Measurements from ENCODE around the gene CAMK4.

Gene CAMK4

GRCh38 chr5:111215971-111216370 lies 8.2 kb upstream of the CAMK4 start:
- H3K27me3 ChIP-seq (ENCODE audit: insufficient read depth, low read length): no peaks in the 10 kb centered on the region
- H3K9ac ChIP-seq (ENCODE audit: low read depth, low read length): no peak overlapping the region
- H3K4me3 ChIP-seq (ENCODE audit: low read length): no peak overlapping the region
- WGBS: 92% methylated on average over 2 of the region's 2 CpGs
- H3K4me1 ChIP-seq (ENCODE audit: insufficient read depth, low read length): peaks cover 15% of the 10 kb centered on the region
- H3K9me3 ChIP-seq (ENCODE audit: insufficient read depth, low read depth, low read length): no peaks in the 10 kb centered on the region
- no peaks in the 10 kb centered on the region for H3K36me3 ChIP-seq (ENCODE audit: insufficient read depth, low read length)
- H3K27ac ChIP-seq (ENCODE audit: low read depth, low read length): no peak overlapping the region

GRCh38 chr5:111221139-111221538 lies 3.0 kb upstream of the CAMK4 start:
- peaks cover 36% of the 10 kb centered on the region for H3K27me3 ChIP-seq (ENCODE audit: insufficient read depth, low read length)
- peaks cover 16% of the 10 kb centered on the region for H3K4me1 ChIP-seq (ENCODE audit: insufficient read depth, low read length)
- H3K4me3 ChIP-seq (ENCODE audit: low read length): no peak overlapping the region
- no peak overlapping the region for H3K9ac ChIP-seq (ENCODE audit: low read depth, low read length)
- H3K36me3 ChIP-seq (ENCODE audit: insufficient read depth, low read length): no peaks in the 10 kb centered on the region
- H3K9me3 ChIP-seq (ENCODE audit: insufficient read depth, low read depth, low read length): no peaks in the 10 kb centered on the region
- no peak overlapping the region for H3K27ac ChIP-seq (ENCODE audit: low read depth, low read length)
- WGBS: 88% methylated on average over 1 of the region's 1 CpG

GRCh38 chr5:111223101-111223786 lies 940 bp upstream of the CAMK4 start:
- Histone ChIP-seq H3K36me3 (ENCODE audit: insufficient read depth, low read length) (no peaks in the 10 kb centered on the region), H3K27ac (ENCODE audit: low read depth, low read length) (no peak overlapping the region), H3K4me1 (ENCODE audit: insufficient read depth, low read length) (peaks cover 21% of the 10 kb centered on the region), H3K27me3 (ENCODE audit: insufficient read depth, low read length) (peaks cover 36% of the 10 kb centered on the region), H3K4me3 (ENCODE audit: low read length) (peak overlapping the region; percentile 91), H3K9ac (ENCODE audit: low read depth, low read length) (peak overlapping the region; percentile 84), H3K9me3 (ENCODE audit: insufficient read depth, low read depth, low read length) (no peaks in the 10 kb centered on the region)
- 38% methylated on average over 8 of the region's 8 CpGs for WGBS

DNA sequence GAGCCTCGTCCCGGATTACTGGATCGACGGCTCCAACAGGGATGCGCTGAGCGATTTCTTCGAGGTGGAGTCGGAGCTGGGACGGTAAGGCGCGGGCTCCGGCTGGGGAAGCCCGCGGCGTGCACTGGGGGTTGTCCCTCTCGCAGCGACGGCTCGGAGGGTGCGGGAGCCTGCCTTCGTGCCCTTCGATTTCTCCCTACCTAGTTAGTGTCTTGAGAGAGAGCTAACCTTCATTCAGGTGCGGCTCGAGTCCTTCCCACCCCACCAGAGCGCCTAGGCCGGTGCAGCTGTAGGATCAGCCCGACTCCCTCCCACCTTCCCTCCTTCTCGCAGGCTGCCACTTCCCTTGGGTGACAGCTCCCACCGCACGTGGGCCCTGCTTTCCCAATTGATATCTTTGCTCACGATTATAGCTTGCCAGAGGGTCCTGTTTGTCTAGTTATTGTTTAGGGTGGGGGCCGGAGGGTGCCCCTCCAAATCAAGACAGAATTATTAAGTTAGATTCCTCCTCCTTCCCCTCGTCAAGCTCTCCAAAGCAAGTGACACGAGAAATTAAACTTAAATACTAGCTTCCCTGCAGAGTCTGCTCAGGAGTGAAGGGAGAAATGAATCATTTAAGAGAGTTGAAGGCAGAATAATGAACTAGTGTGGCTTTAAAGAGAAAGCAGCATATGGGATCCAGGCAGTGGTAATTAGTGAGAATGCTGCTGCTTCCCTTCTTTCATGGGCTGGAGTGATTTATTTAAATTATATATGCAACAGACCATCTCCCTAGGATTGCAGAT lies 569 bp downstream of the CAMK4 start:
- H3K27ac ChIP-seq (ENCODE audit: low read depth, low read length): no peak overlapping the region

DNA sequence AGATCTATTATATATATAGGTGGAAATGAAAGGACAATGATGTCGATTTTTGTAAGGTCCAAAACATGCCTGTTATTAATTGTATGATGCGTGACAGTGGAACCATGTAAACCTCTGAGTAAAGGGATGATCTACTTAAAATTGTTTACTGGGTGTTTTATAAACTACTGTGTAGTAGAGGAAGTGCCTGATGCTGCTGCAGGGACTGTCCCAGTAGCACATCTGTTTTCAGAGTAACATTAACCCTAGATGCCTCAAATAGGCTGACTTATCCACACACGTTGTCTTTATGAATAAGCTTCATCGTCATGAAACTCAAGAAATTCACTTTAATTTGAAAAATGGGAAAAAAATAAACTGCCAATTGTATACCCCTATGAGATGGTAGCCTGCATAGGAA lies 1.7 kb downstream of the CAMK4 start:
- Histone ChIP-seq H3K4me3 (ENCODE audit: low read length) (no peak overlapping the region), H3K36me3 (ENCODE audit: insufficient read depth, low read length) (no peaks in the 10 kb centered on the region), H3K27me3 (ENCODE audit: insufficient read depth, low read length) (peaks cover 36% of the 10 kb centered on the region), H3K27ac (ENCODE audit: low read depth, low read length) (no peak overlapping the region), H3K9me3 (ENCODE audit: insufficient read depth, low read depth, low read length) (no peaks in the 10 kb centered on the region), H3K4me1 (ENCODE audit: insufficient read depth, low read length) (peaks cover 15% of the 10 kb centered on the region; the same call in 1 of the 2 replicates), H3K9ac (ENCODE audit: low read depth, low read length) (no peak overlapping the region)
- WGBS: 93% methylated on average over 4 of the region's 4 CpGs

More for the DNA sequence above, 569 bp downstream of the CAMK4 start:
- 4% methylated on average over 31 of the region's 34 CpGs for WGBS
- no peaks in the 10 kb centered on the region for H3K9me3 ChIP-seq (ENCODE audit: insufficient read depth, low read depth, low read length)
- peaks cover 36% of the 10 kb centered on the region for H3K27me3 ChIP-seq (ENCODE audit: insufficient read depth, low read length)
- H3K36me3 ChIP-seq (ENCODE audit: insufficient read depth, low read length): no peaks in the 10 kb centered on the region
- peak overlapping the region; percentile 91 for H3K4me3 ChIP-seq (ENCODE audit: low read length)
- peak overlapping the region; percentile 84 for H3K9ac ChIP-seq (ENCODE audit: low read depth, low read length)
- H3K4me1 ChIP-seq (ENCODE audit: insufficient read depth, low read length): peaks cover 15% of the 10 kb centered on the region

- no peak overlapping the region for H3K27ac ChIP-seq (ENCODE audit: low read depth, low read length)
- H3K4me1 ChIP-seq (ENCODE audit: insufficient read depth, low read length): peaks cover 15% of the 10 kb centered on the region; the same call in 1 of the 2 replicates
- no peaks in the 10 kb centered on the region for H3K9me3 ChIP-seq (ENCODE audit: insufficient read depth, low read depth, low read length)
- H3K9ac ChIP-seq (ENCODE audit: low read depth, low read length): no peak overlapping the region
- 100% methylated on average over 5 of the region's 6 CpGs for WGBS
- no peak overlapping the region for H3K4me3 ChIP-seq (ENCODE audit: low read length)
- H3K36me3 ChIP-seq (ENCODE audit: insufficient read depth, low read length): no peaks in the 10 kb centered on the region
- H3K27me3 ChIP-seq (ENCODE audit: insufficient read depth, low read length): peaks cover 36% of the 10 kb centered on the region
Observed at GRCh38 chr5:111226556-111226955, 2.4 kb downstream of the CAMK4 start.

DNA sequence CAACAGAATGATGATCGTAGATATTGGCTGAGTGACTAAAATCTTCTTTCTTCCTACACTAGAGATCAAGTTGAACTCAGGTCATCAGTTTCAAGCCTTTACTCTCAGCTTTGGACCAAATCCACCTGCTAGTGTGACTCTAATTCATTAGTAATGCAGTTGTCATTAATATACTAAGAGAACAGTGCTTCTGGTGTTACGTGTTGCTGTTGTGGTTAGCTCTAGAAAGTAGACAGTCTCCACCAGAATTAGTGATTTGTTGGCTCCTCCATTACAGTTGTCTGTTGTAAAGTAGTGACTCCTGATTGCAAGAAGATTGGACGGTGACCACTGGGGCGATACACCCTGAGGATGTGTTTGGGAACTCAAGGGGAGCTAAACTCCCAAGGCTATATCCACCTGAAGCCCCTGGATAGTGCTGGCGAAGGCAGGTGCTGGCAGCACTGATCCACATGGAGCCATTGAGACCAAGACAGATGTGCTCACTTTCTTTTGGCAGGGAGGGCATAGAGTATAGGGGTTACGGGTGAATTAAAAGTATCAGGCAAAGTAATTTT lies 3.1 kb downstream of the CAMK4 start:
- no peak overlapping the region for H3K9ac ChIP-seq (ENCODE audit: low read depth, low read length)
- no peaks in the 10 kb centered on the region for H3K9me3 ChIP-seq (ENCODE audit: insufficient read depth, low read depth, low read length)
- H3K27me3 ChIP-seq (ENCODE audit: insufficient read depth, low read length): peaks cover 34% of the 10 kb centered on the region
- H3K27ac ChIP-seq (ENCODE audit: low read depth, low read length): no peak overlapping the region
- H3K4me1 ChIP-seq (ENCODE audit: insufficient read depth, low read length): peaks cover 11% of the 10 kb centered on the region; the same call in 1 of the 2 replicates
- no peak overlapping the region for H3K4me3 ChIP-seq (ENCODE audit: low read length)
- WGBS: 95% methylated on average over 6 of the region's 6 CpGs
- H3K36me3 ChIP-seq (ENCODE audit: insufficient read depth, low read length): no peaks in the 10 kb centered on the region

DNA sequence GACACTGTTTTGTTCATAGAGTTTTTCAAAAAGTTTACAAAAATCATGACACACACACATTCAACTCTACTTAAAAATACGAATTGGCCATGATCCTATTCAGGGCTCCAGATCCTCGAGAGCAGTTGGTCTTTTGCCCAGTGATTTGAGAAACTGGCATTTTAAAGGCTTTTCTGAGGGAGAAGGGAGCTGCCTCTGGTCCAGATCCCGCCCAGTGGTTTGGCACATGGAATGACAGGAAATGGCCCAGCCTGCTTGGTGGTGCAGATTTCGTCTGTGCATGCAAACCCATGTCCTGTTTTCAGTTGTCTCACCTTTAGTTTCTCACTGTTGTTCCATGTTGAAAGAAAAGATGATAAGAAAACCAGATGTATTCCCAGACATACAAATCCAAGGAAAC lies 3.6 kb downstream of the CAMK4 start:
- peaks cover 11% of the 10 kb centered on the region; the same call in 1 of the 2 replicates for H3K4me1 ChIP-seq (ENCODE audit: insufficient read depth, low read length)
- H3K4me3 ChIP-seq (ENCODE audit: low read length): no peak overlapping the region
- H3K27ac ChIP-seq (ENCODE audit: low read depth, low read length): no peak overlapping the region
- H3K27me3 ChIP-seq (ENCODE audit: insufficient read depth, low read length): peaks cover 29% of the 10 kb centered on the region
- no peaks in the 10 kb centered on the region for H3K9me3 ChIP-seq (ENCODE audit: insufficient read depth, low read depth, low read length)
- H3K36me3 ChIP-seq (ENCODE audit: insufficient read depth, low read length): no peaks in the 10 kb centered on the region
- H3K9ac ChIP-seq (ENCODE audit: low read depth, low read length): no peak overlapping the region
- 81% methylated on average over 4 of the region's 4 CpGs for WGBS

DNA sequence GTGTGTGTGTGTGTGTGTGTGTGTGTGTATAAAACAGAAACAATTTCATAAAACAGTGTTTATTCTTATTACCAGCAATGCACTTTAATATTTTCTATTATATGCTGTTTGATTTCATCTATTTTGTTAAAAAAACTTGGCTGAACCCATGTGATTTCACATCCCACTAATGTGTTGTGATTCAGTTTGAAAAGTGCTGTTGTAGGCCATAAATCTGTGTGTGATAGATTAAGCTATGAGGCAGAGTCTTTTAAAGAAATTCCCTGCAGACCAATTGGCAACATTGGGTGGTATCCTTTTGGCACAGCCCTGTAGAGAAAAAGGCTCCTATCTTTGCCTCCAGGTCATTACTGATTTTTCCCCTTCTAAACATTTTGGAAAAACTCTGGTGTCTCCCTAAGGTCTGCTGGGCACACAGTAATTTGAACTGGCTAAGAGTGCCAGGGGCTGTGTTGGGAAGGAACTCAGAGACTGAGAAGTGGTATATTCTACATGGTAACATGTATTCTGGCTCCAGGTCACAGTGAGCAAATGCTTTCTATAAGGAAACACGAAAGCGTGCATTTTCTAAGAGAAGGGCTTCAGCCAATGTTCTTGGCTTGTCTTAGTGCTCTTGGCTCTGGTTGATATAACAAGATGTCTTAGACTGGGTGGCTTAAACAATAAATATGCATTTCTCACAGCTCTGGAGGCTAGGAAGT lies 4.5 kb downstream of the CAMK4 start:
- no peak overlapping the region for H3K27ac ChIP-seq (ENCODE audit: low read depth, low read length)
- no peaks in the 10 kb centered on the region for H3K9me3 ChIP-seq (ENCODE audit: insufficient read depth, low read depth, low read length)
- no peak overlapping the region for H3K9ac ChIP-seq (ENCODE audit: low read depth, low read length)
- H3K4me1 ChIP-seq (ENCODE audit: insufficient read depth, low read length): peaks cover 11% of the 10 kb centered on the region; the same call in 1 of the 2 replicates
- peaks cover 20% of the 10 kb centered on the region for H3K27me3 ChIP-seq (ENCODE audit: insufficient read depth, low read length)
- no peak overlapping the region for H3K4me3 ChIP-seq (ENCODE audit: low read length)
- WGBS: 96% methylated on average over 2 of the region's 2 CpGs
- no peaks in the 10 kb centered on the region for H3K36me3 ChIP-seq (ENCODE audit: insufficient read depth, low read length)

DNA sequence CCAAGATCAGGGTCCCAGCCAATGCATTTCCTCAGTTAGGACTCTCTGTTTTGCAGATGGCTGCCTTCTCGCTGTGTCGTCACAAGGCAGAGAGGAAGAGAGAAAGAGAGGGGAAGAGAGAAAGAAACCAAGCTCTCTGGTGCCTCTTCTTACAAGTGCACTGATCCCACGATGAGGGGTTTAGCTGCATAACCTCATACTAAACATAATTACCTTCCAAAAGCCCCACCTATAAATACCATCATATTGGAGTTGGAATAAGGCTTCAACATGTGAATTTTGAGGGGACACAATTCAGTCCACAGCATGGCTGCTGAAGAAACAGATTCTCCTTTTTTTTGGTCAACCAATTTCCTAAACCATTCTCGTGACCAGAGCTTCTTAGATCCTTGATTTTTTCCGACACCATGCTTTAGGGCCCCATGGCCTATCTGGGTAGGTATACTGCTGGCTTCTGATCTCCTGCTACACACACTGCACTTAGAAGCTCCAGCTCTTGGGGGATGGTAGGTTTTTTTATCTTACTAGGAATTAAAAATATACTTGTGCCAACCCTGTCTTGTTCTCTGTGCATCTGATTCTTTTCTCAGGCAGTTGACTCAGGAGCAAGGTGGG lies 5.1 kb downstream of the CAMK4 start:
- no peaks in the 10 kb centered on the region for H3K9me3 ChIP-seq (ENCODE audit: insufficient read depth, low read depth, low read length)
- H3K27ac ChIP-seq (ENCODE audit: low read depth, low read length): no peak overlapping the region
- H3K9ac ChIP-seq (ENCODE audit: low read depth, low read length): no peak overlapping the region
- H3K27me3 ChIP-seq (ENCODE audit: insufficient read depth, low read length): peaks cover 17% of the 10 kb centered on the region
- no peaks in the 10 kb centered on the region for H3K36me3 ChIP-seq (ENCODE audit: insufficient read depth, low read length)
- WGBS: 96% methylated on average over 4 of the region's 5 CpGs
- no peak overlapping the region for H3K4me3 ChIP-seq (ENCODE audit: low read length)
- peaks cover 11% of the 10 kb centered on the region; the same call in 1 of the 2 replicates for H3K4me1 ChIP-seq (ENCODE audit: insufficient read depth, low read length)
